K562 (cell line): Measurements from ENCODE around the gene SMAGP. TPM values are rescaled to one million over a fixed set of nuclear protein-coding genes. Genes with fewer than 3 reads are reported as not detected.

Source experiments
- ATF3 ChIP-seq, 2 experiments: fragments of 450-650 bp in 1 of 2; sonication (generic) in 1 of 2; formaldehyde crosslinking in 1 of 2; IDR thresholded peaks in 1 of 2; conservative IDR thresholded peaks in 1 of 2; 2 replicates each; pipeline versions ENCODE4 v1.6.1 to v1.8.1; 2016 to 2023; ENCODE audit warnings: mild to moderate bottlenecking in 2 of 2, moderate library complexity in 2 of 2, inconsistent platforms in 1 of 2, missing genetic modification reagents in 1 of 2
- DEAF1 ChIP-seq: fragments of 450-650 bp; formaldehyde crosslinking; IDR thresholded peaks from 2 replicates; pipeline ENCODE4 v1.4.0; 2020; ENCODE audit warnings: mild to moderate bottlenecking, moderate library complexity
- E4F1 ChIP-seq: fragments of 250-450 bp; sonication (Bioruptor Pico); IDR thresholded peaks from 2 replicates; pipeline ENCODE4 v1.5.0; 2021; ENCODE audit warnings: mild to moderate bottlenecking, borderline replicate concordance
- ERF ChIP-seq: fragments of 450-650 bp; formaldehyde crosslinking; IDR thresholded peaks from 2 replicates; pipeline ENCODE4 v1.4.0; 2020; ENCODE audit warnings: mild to moderate bottlenecking, mixed read lengths
- FOSL1 ChIP-seq: fragments of 200-800 bp; sonication (Bioruptor generic); conservative IDR thresholded peaks from 2 replicates; pipeline ENCODE4 v1.6.1; 2016; ENCODE audit warnings: missing genetic modification characterization, missing compliant biosample characterization
- KLF6 ChIP-seq: fragments of 250-450 bp; sonication (Bioruptor Pico); IDR thresholded peaks from 2 replicates; pipeline ENCODE4 v1.4.0; 2020; ENCODE audit warnings: mild to moderate bottlenecking, moderate library complexity, borderline replicate concordance
- MEIS2 ChIP-seq: fragments of 450-650 bp; IDR thresholded peaks from 2 replicates; pipeline ENCODE4 v1.6.1; 2014; ENCODE audit warnings: mild to moderate bottlenecking; ENCODE audit not compliant: partially characterized antibody
- RAD21 ChIP-seq, 2 experiments: fragments of 250-450 bp in 1 of 2; fragments of 450-650 bp in 1 of 2; sonication (Bioruptor Pico) in 1 of 2; formaldehyde crosslinking in 1 of 2; IDR thresholded peaks in 1 of 2; conservative IDR thresholded peaks in 1 of 2; 2 replicates each; pipeline versions ENCODE4 v1.4.0 to v1.8.0; 2020 to 2022; ENCODE audit warnings: mild to moderate bottlenecking in 2 of 2, moderate library complexity in 1 of 2
- REST ChIP-seq, 2 experiments: fragments of 450-650 bp; formaldehyde crosslinking in 1 of 2; IDR thresholded peaks; 2 replicates each; pipeline versions ENCODE4 v1.4.0 to v1.6.1; 2014 to 2020; ENCODE audit warnings: mild to moderate bottlenecking in 2 of 2, borderline replicate concordance in 1 of 2, low read depth in 1 of 2
- SMC3 ChIP-seq: conservative IDR thresholded peaks from 2 replicates; pipeline ENCODE4 v1.6.1; 2011; ENCODE audit warnings: low read depth, low read length, improper control_type of control experiment; ENCODE audit not compliant: insufficient read depth
- polyA plus RNA-seq, 8 experiments: library from polyadenylated mRNA; depleted of rRNA in 4 of 8; stranded (reverse) in 5 of 8; unstranded in 3 of 8; fragments of >200 nt; fragmentation: Nextera tagmentation in 2 of 8; fragmentation: Illumina TruSeq in 1 of 8; extraction: Ambion mirVana in 2 of 8; extraction: Trizol in 1 of 8; gene quantifications; 2 replicates each; pipeline versions ENCODE4 v1.2.1 to v1.2.3, GENCODE V29; 2011 to 2014; ENCODE audit warnings: inconsistent platforms in 1 of 8, missing spikeins in 1 of 8
- total RNA-seq, 7 experiments: library from RNA; depleted of rRNA in 6 of 7; stranded (reverse); fragments of >200 nt in 6 of 7; fragmentation: Illumina TruSeq in 2 of 7; extraction: Trizol in 2 of 7; gene quantifications; 2 replicates each; pipeline versions ENCODE4 v1.2.1 to v1.2.3, GENCODE V29; 2011 to 2021; ENCODE audit warnings: low replicate concordance in 1 of 7

SMAGP gene
- total and polyA plus RNA-seq, 9 of the 15 experiments (the other 6 are each of a cell fraction or from before 2014, with no cell fraction given), result 23.1 to 62.3 (median 29.9) TPM

GRCh38 chr12:51262758-51263177 is 7.4 kb downstream of the SMAGP start (continued):
- peak; percentile 33; the same call in 1 of the 2 replicates for TF ChIP-seq REST (IDR thresholded peaks at IDR 0.05; ENCODE audit: borderline replicate concordance)
- no peak for TF ChIP-seq REST (CRISPR knock-in tag; IDR thresholded peaks at IDR 0.05; ENCODE audit: low read depth)
- peak; percentile 73 for TF ChIP-seq FOSL1 (tag)
- TF ChIP-seq KLF6 (CRISPR knock-in tag), result no peak
- no peak for TF ChIP-seq ERF (CRISPR knock-in tag)
- 0 out of 2 replicates have a peak, but pooled peaks have one; percentile 34 for TF ChIP-seq DEAF1 (CRISPR knock-in tag)
- peak; percentile 36 for TF ChIP-seq MEIS2
- TF ChIP-seq ATF3 (IDR thresholded peaks at IDR 0.05), result peak; percentile 85
- no peak for TF ChIP-seq ATF3 (CRISPR knock-in tag; conservative IDR thresholded peaks at IDR 0.05)
- peak; percentile 34; the same call in 1 of the 2 replicates for TF ChIP-seq SMC3
- no peak for TF ChIP-seq E4F1 (CRISPR knock-in tag)
- TF ChIP-seq RAD21 (CRISPR knock-in tag; conservative IDR thresholded peaks at IDR 0.05 in 1 of 2, IDR thresholded peaks at IDR 0.05 in 1 of 2), result peak; percentile 43 to 50
